Activated CD4-positive, CD25-positive, alpha-beta regulatory T cell treated with anti-CD3 and anti-CD28 coated beads, Interleukin-2, amount 50 U/mL, for 16 hours (primary cell): Measurements from ENCODE around the gene NRGN.
"Not testable (repeated sequence)": the region's sequence is repeated elsewhere in the genome, so short reads cannot be mapped to it uniquely, and the experiment has no call there.

Experiments used
- DNase-seq: peaks from one replicate; pipeline ENCODE4 v3.0.0-alpha.2; 2020; ENCODE audit warnings: low read depth, low spot score

NRGN gene

DNA sequence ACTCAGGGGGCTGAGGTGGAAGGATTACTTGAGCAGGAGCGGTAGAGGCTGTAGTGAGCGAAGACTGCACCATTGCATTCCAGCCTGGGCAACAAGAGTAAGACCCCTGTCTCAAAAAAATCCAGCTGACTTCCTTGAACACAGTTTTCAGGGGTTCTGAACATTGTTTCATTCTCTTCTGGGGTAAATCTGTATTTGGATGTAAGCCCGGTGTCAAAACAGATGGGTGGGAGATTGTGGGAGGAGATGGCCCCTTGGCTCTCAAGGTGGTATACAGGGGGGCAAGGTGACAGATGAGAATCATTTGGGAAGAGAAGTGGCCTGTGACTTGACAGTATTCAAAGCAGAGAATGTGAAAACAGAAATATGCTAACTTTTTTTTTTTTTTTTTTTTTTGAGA, 17.6 kb downstream of the NRGN start:
- no peak for DNase-seq

DNA sequence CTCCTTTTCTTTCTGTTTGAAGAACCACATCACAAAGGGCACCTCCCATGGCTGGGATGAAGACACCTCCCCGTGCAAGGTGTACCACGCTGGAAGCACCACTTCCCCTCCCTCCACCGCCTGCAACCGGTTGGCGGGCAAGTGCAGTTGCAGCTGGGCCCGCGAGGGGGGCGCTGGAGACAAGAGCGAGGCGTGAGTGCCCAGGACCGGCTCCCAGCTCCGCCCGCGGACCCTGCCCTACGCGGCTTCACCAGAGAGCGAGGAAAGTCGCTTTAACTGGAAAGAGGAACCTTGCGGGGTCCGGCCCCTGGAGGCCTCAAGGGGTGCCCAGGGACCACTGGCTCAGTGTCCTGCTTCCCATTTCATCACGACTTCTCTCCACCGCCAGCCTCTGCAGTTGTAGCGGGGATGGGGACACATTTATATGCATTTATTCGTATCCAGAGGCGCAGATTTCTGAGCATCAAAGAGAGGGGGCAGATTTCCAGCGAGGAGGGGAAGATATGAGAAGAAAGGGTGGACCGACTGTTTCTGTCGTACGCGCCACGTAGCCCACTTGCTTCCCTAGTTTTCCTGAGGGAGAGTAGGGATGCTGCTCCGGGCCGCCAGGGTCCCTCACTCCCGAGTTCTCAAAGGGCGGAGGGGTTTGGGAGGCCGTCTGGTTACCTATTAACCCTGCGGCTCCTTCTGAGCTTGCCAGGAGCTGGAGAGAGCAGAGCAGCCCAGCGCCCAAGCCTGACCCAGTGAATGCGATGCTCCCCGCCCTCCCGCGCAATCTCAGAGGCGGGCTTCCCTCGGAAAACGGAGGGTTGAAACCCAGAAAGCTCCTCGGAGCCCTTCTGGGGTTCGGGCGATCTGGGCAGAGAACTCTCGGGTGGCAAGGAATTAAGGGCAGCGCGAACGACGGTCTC, 18.9 kb downstream of the NRGN start:
- DNase-seq = peak; percentile 29

DNA sequence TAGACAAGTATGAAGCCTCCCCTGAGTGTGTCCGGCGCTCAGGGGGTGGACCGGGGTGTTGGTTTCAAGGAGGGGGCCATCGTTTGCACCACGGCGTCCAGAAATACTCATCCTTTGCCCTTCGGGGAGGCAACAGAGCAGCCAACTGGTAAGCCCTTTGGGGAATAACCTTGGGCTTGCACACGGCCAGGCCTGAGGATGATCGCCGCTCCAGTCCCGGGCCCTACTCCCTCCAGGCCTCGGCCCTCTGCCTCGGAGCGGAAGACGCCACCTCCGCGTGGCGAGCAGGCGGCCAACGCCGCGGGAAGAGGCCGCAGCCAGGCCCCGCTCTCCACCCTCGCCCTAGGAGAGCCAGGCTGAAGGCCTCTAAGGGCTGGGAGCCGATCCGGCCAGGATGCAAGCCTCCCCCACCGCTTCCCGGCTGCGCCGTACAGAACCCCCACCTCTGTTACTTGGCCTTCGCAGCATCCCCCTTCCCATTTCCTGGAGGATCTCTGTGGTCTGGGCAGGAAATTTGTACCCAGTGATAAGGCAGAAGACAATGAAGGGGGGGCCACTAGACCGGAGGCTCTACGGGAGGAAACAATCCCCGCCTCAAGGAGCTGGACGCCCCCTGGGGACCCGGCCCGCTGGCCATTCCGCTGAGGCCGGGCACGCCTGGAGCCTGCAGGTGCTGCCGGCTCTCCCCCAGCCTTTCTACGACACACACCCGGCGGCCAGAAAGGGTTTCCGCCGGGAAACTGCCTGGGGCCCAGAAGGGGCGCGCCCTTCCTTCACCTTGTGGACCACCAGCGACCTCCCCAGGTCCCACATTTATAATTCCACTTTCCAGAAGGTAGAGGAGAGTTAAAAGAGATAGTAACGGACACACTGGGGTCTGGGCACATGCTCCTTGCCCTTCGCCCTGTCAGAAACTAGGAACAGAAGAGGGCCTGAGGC, 19.8 kb downstream of the NRGN start:
- no peak for DNase-seq

GRCh38 chr11:124760205-124760652, 20.5 kb downstream of the NRGN start:
- DNase-seq = no peak

DNA sequence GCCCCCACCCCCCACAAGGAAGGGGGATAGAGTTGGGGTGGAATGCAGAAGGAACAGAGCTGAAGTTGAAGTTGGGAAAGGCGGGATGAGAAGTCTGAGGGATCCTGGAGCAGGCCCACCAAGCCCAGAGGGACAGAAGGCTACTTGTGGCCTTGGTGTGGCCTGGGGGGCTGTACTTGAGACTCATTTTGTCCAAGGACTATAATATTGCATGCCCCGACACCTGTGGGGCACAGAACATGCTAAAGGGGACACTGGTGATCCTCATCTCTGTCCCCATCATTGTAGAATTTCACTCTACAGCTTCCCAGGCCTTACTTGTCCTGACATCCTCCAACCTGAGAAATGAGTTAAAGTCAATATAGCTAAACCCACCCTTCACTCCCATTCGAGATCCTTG, 21.1 kb downstream of the NRGN start:
- DNase-seq = no peak

GRCh38 chr11:124761301-124762104, 21.8 kb downstream of the NRGN start:
- no peak for DNase-seq

DNA sequence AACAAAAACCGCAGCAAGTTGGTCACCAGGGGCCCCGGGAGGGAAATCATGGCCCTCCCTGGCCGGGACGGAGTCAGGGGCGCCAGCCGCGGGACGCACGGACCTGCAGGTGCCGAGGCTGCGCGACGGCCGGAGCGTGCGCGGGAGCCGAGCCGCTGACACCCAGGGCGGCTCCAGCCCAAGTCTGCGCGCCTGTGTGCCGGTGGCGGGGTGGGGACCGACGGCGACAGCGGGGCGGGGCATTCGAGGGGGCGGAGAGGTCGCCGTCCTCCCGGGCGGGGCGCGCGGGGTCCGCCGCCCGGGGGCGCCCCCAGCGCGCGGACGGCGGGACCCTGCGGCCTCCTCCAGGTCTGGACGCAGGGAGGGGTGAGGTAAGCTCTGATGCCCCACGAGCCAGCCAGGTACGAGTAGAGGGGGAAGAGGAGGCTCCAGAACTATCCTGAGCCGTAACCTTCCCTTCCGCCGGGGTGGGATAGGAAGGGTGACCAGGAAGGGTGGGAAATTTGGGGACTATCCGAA, 22.4 kb downstream of the NRGN start, which contains the start of gene ESAM:
TSS of gene ESAM (minus strand) at position 186 of the 519 bp plus-strand sequence. CDS start at position 50, 136 bp downstream.
- DNase-seq = no peak

GRCh38 chr11:124762624-124763155, 22.9 kb downstream of the NRGN start:
- DNase-seq = no peak

DNA sequence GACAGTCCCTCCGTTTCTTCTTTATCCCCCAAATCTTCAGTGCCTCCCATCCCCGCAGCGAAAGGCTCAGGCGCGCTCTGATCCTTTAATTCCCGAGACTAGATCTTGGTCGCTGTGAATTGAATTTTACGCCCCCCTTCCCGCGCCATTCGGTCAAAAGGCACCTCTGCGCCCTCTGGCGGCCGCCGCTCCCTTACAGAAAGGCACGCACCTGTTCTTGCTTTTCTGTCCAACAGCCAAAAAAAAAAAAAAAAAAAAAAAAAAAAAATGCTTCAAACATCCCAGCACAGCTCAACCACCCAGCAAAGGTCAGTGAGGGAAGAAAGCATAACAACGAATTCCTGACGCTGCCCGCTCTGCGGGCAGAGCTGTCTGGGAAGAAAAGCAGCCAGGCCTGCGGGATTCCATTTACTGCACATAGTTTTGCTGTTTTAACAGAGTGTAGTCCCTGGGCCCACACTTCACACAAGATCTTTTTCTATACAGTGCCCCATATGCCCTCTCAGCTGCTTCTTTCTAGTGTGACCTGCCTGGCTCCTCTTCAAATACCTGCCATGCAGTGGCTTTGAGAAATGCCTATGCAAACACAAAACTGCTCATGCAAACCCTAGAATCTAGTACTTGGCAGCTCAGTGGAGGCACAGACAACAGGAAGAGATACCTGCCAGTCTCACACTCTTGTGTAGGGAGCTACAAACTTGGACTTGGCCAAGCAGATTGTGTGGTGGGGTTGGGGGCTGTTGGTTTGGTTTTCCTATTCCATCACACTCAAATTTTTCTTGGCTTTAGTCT, 23.6 kb downstream of the NRGN start:
- peak; percentile 76 for DNase-seq

GRCh38 chr11:124766156-124766555, 26.4 kb downstream of the NRGN start:
- DNase-seq = no peak

- no peak for DNase-seq
Measured at GRCh38 chr11:124768914-124769313, 29.2 kb downstream of the NRGN start.

- no peak for DNase-seq
Measured at GRCh38 chr11:124769806-124770774, 30.3 kb downstream of the NRGN start.

GRCh38 chr11:124770959-124771358, 31.2 kb downstream of the NRGN start:
- DNase-seq = not testable (repeated sequence)

DNA sequence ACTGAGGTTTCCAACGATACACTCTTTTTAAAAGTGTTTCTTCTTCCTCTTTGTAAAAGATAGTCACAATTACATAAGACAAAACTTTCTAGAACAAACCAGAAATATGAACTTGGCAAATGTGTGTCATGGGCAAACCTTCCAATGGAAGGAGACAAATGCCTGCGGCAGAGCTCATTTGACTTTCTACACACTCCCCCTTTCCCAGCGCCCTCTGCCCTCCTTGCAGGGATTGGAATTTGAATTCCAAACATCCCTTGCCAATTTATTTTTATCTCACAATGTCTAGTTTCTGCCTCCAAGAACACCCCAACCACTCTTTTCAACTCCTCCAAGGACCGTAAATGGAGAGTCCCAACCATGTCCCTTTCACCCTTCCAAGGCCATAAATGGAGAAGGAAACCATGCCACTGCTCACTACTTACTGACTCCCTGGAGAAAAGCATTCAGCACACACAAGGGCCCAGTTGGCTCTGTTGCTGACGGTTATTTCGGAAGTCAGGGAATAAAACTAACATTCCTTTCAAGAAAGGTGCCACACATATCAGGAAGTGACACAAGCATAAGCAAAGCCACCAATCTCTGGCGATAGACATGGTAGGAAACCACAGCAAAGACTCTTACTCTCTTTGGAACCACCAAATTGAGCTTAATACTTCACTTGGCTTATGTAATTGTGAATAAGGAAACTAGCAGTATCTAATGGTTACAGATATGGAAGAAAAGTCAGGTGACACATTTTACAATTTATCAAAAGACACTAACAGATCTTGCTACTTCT, 37.3 kb downstream of the NRGN start:
- DNase-seq = no peak

DNA sequence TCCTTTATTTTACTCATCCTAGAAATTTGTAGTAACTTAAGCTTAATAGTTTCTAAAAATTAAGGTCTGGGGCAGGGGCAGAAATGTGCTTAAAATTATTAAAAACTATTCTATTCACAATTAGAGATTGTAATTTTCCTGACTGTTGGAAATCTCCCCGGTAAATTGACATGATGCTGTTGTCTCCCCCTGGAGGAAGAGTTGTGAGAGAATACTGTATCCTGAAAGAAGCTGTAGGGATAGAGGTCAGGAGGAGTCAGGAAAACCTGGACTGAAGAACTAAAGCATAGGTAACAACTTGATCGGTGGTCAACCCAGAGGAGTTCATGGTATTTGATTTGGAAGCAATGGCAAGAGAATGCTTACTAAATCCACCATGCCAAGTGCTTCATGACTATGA, 38.5 kb downstream of the NRGN start:
- no peak for DNase-seq

- DNase-seq = no peak
Measured at GRCh38 chr11:124779568-124779967, 39.8 kb downstream of the NRGN start.

DNA sequence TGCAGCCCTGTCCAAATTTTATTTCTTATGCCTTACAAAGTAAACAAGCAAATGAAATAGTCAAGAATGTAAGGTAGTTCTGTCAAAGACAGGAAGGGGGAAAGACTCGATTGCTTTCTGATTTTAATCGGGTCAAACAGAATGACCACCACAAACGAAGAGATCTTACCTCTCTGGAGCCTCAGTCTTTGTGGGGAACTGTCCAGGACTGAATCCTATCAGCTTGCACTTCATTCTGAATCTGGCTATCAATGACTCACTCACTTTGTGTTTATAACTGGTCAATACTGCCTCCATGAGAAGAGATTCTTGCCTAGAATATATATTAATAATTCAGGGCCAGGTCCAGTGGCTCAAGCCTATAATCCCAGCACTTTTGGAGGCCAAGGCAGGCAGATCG, 43.3 kb downstream of the NRGN start:
- DNase-seq = no peak

GRCh38 chr11:124784051-124784450, 44.3 kb downstream of the NRGN start:
- no peak for DNase-seq
